Neuronal stem cell (in vitro differentiated cells): ENCODE data around the gene ZDHHC5.

ENCODE experiments used
- DNase-seq: peaks from one replicate; pipeline ENCODE4 v3.0.0-alpha.2; 2013; ENCODE audit warnings: low spot score
- H2AFZ ChIP-seq: one replicate; pipeline ENCODE4 v1.6.1; 2013; ENCODE audit warnings: mild to moderate bottlenecking, low read length, inconsistent platforms
- H2AK5ac ChIP-seq: 2 replicates; pipeline ENCODE4 v1.6.1; 2013; ENCODE audit warnings: low read depth, mild to moderate bottlenecking, inconsistent platforms, low read length, moderate library complexity, mixed read lengths
- H2BK120ac ChIP-seq: 2 replicates; pipeline ENCODE4 v1.6.1; 2013; ENCODE audit warnings: low read depth, mild to moderate bottlenecking, inconsistent platforms, low read length, moderate library complexity, mixed read lengths
- H2BK12ac ChIP-seq: one replicate; pipeline ENCODE4 v1.6.1; 2013; ENCODE audit warnings: low read length, inconsistent platforms
- H2BK15ac ChIP-seq: 2 replicates; pipeline ENCODE4 v1.6.1; 2013; ENCODE audit warnings: mild to moderate bottlenecking, low read length, inconsistent platforms, mixed read lengths
- H2BK5ac ChIP-seq: one replicate; pipeline ENCODE4 v1.6.1; 2013; ENCODE audit warnings: inconsistent platforms, mild to moderate bottlenecking, low read length, moderate library complexity
- H3K14ac ChIP-seq: one replicate; pipeline ENCODE4 v1.6.1; 2013; ENCODE audit warnings: low read length, inconsistent platforms
- H3K18ac ChIP-seq: 2 replicates; pipeline ENCODE4 v1.6.1; 2013; ENCODE audit warnings: low read length, inconsistent platforms
- H3K23ac ChIP-seq: 2 replicates; pipeline ENCODE4 v1.6.1; 2013; ENCODE audit warnings: low read depth, mild to moderate bottlenecking, mixed read lengths, low read length, inconsistent platforms; ENCODE audit not compliant: poor library complexity
- H3K27ac ChIP-seq: replicated peaks from 3 replicates; pipeline ENCODE4 v1.5.1; 2013; ENCODE audit warnings: low read length, inconsistent platforms
- H3K27me3 ChIP-seq, 3 experiments: 2 replicates each; pipeline ENCODE4 v1.6.1; 2013; ENCODE audit warnings: low read length in 3 of 3, mild to moderate bottlenecking in 2 of 3, inconsistent platforms in 1 of 3, low read depth in 1 of 3, mixed read lengths in 1 of 3, moderate library complexity in 1 of 3; ENCODE audit not compliant: control insufficient read depth in 3 of 3, insufficient read depth in 3 of 3
- H3K36me3 ChIP-seq, 2 donors: replicated peaks in 1 of 2; 2 replicates each; pipeline ENCODE4 v1.6.1; 2013; ENCODE audit warnings: low read length in 2 of 2; ENCODE audit not compliant: control insufficient read depth in 2 of 2, insufficient read depth in 2 of 2
- H3K4ac ChIP-seq: 2 replicates; pipeline ENCODE4 v1.6.1; 2013; ENCODE audit warnings: inconsistent platforms, mild to moderate bottlenecking, low read length, moderate library complexity
- H3K4me1 ChIP-seq, 2 donors: 1 replicate in 1 of 2; 2 replicates in 1 of 2; pipeline ENCODE4 v1.6.1; 2013; ENCODE audit warnings: low read length in 2 of 2, low read depth in 1 of 2; ENCODE audit not compliant: control insufficient read depth in 2 of 2, insufficient read depth in 1 of 2
- H3K4me2 ChIP-seq: one replicate; pipeline ENCODE4 v1.6.1; 2013; ENCODE audit warnings: mild to moderate bottlenecking, low read length, inconsistent platforms; ENCODE audit not compliant: insufficient read depth, poor library complexity, severe bottlenecking
- H3K4me3 ChIP-seq, 2 donors: 2 replicates each; pipeline ENCODE4 v1.5.1; 2013; ENCODE audit warnings: low read length in 2 of 2, mild to moderate bottlenecking in 2 of 2, inconsistent platforms in 1 of 2, moderate library complexity in 1 of 2
- H3K79me1 ChIP-seq: one replicate; pipeline ENCODE4 v1.6.1; 2013; ENCODE audit warnings: low read depth, mild to moderate bottlenecking, inconsistent platforms, low read length, moderate library complexity
- H3K9ac ChIP-seq: one replicate; pipeline ENCODE4 v1.6.1; 2013; ENCODE audit warnings: mild to moderate bottlenecking, low read depth, low read length, inconsistent platforms; ENCODE audit not compliant: poor library complexity
- H3K9me3 ChIP-seq, 2 donors: replicated peaks in 1 of 2; 2 replicates each; pipeline versions ENCODE3 to v1.6.1; 2013; ENCODE audit warnings: low read length in 2 of 2, mild to moderate bottlenecking in 2 of 2, inconsistent platforms in 1 of 2, low read depth in 1 of 2, mixed read lengths in 1 of 2, moderate library complexity in 1 of 2; ENCODE audit not compliant: control insufficient read depth in 2 of 2, insufficient read depth in 1 of 2
- H4K8ac ChIP-seq: one replicate; pipeline ENCODE4 v1.6.1; 2013; ENCODE audit warnings: low read depth, mild to moderate bottlenecking, inconsistent platforms, low read length, moderate library complexity
- H4K91ac ChIP-seq: one replicate; pipeline ENCODE4 v1.6.1; 2013; ENCODE audit warnings: low read length, low read depth, mild to moderate bottlenecking, inconsistent platforms; ENCODE audit not compliant: poor library complexity
- WGBS, 2 donors: extraction: QIAGEN DNeasy Blood & Tissue Kit; methylation state at CpG; one replicate each; pipeline ENCODE4 v1.1.7; 2013; ENCODE audit warnings: missing lambda C conversion rate in 2 of 2, mixed read lengths in 1 of 2; ENCODE audit not compliant: insufficient read length in 2 of 2, insufficient replicate concordance in 1 of 2; ENCODE audit errors: extremely low coverage in 2 of 2; 5-methylcytosine and 5-hydroxymethylcytosine counted together

Gene ZDHHC5

GRCh38 chr11:57620467-57620866 is 47.4 kb upstream of the ZDHHC5 start:
- Histone ChIP-seq H3K18ac (no peak overlapping the region), H3K27ac (no peak overlapping the region), H3K4ac (no peak overlapping the region), H3K4me2 (no peak overlapping the region), H2BK5ac (no peak overlapping the region), H3K14ac (no peak overlapping the region), H3K23ac (no peak overlapping the region), H2BK120ac (no peak overlapping the region), H2BK15ac (no peak overlapping the region), H3K4me1 (no peaks in the 10 kb centered on the region), H3K9ac (no peak overlapping the region), H4K91ac (no peak overlapping the region), H2AK5ac (no peak overlapping the region), H2AFZ (no peak overlapping the region), H2BK12ac (no peak overlapping the region), H3K4me3 (no peak overlapping the region), H3K27me3 (no peaks in the 10 kb centered on the region), H3K79me1 (no peaks in the 10 kb centered on the region), H3K36me3 (peaks cover 3 to 12% of the 10 kb centered on the region in 2 donors), H3K9me3 (peaks cover 6 to 28% of the 10 kb centered on the region in 2 donors), H4K8ac (no peak overlapping the region)
- no peak for DNase-seq

- Histone ChIP-seq H4K8ac (no peak overlapping the region), H3K79me1 (no peaks in the 10 kb centered on the region), H3K4ac (no peak overlapping the region), H4K91ac (no peak overlapping the region), H2AFZ (no peak overlapping the region), H3K9ac (no peak overlapping the region), H3K4me3 (no peak overlapping the region), H2BK12ac (no peak overlapping the region), H2BK15ac (no peak overlapping the region), H3K27me3 (no peaks in the 10 kb centered on the region), H3K4me1 (no peaks in the 10 kb centered on the region), H3K27ac (no peak overlapping the region), H3K23ac (no peak overlapping the region), H3K9me3 (peaks cover 6 to 28% of the 10 kb centered on the region in 2 donors), H2BK120ac (no peak overlapping the region), H2AK5ac (no peak overlapping the region), H3K4me2 (no peak overlapping the region), H2BK5ac (no peak overlapping the region), H3K36me3 (peaks cover 3% of the 10 kb centered on the region in 2 donors), H3K18ac (no peak overlapping the region), H3K14ac (no peak overlapping the region)
- WGBS, 2 donors: no CpG with 5 or more reads among the region's 3 CpGs
- DNase-seq: no peak
Observed at GRCh38 chr11:57622263-57622662, 45.7 kb upstream of the ZDHHC5 start.

GRCh38 chr11:57624864-57625263 is 43.0 kb upstream of the ZDHHC5 start:
- Histone ChIP-seq H4K91ac (no peak overlapping the region), H3K9ac (no peak overlapping the region), H2BK5ac (no peak overlapping the region), H3K36me3 (peaks cover 0 to 3% of the 10 kb centered on the region in 2 donors), H3K27ac (no peak overlapping the region), H3K9me3 (peaks cover 1 to 15% of the 10 kb centered on the region in 2 donors), H3K4me1 (no peaks in the 10 kb centered on the region), H2BK12ac (no peak overlapping the region), H2BK120ac (no peak overlapping the region), H2BK15ac (no peak overlapping the region), H4K8ac (no peak overlapping the region), H2AFZ (no peak overlapping the region), H3K14ac (no peak overlapping the region), H3K23ac (no peak overlapping the region), H3K4me2 (no peak overlapping the region), H2AK5ac (no peak overlapping the region), H3K27me3 (no peaks in the 10 kb centered on the region), H3K18ac (no peak overlapping the region), H3K4ac (no peak overlapping the region), H3K4me3 (no peak overlapping the region), H3K79me1 (no peaks in the 10 kb centered on the region)
- no peak for DNase-seq
- no CpG with 5 or more reads among the region's 2 CpGs for WGBS, 2 donors

- Histone ChIP-seq H2BK12ac (no peak overlapping the region), H3K79me1 (no peaks in the 10 kb centered on the region), H4K8ac (no peak overlapping the region), H2BK120ac (no peak overlapping the region), H3K4ac (no peak overlapping the region), H3K4me2 (no peak overlapping the region), H2AFZ (no peak overlapping the region), H3K27ac (no peak overlapping the region), H3K14ac (no peak overlapping the region), H3K23ac (no peak overlapping the region), H3K9ac (no peak overlapping the region), H2AK5ac (no peak overlapping the region), H3K4me3 (no peak overlapping the region), H3K18ac (no peak overlapping the region), H2BK5ac (no peak overlapping the region), H4K91ac (no peak overlapping the region), H3K4me1 (no peaks in the 10 kb centered on the region), H3K36me3 (no peaks in the 10 kb centered on the region), H3K9me3 (no peaks in the 10 kb centered on the region), H2BK15ac (no peak overlapping the region), H3K27me3 (no peaks in the 10 kb centered on the region)
- DNase-seq: no peak
- WGBS, 2 donors: no CpG with 5 or more reads among the region's 1 CpG
Observed at GRCh38 chr11:57626895-57627294, 41.0 kb upstream of the ZDHHC5 start.
